NCI-H1694 treated with DMSO at 0.1 percent for 48 hours (cell line): ENCODE measurements around the gene CAMTA1.

Experiments
- DNase-seq: peaks from one replicate; lab custom pipeline; 2025; lab: John Stamatoyannopoulos, UW

The CAMTA1 gene

GRCh38 chr1:7535934-7536878, 751.0 kb downstream of the CAMTA1 start:
- DNase-seq = no peak

GRCh38 chr1:7536891-7537591, 751.8 kb downstream of the CAMTA1 start:
- no peak for DNase-seq

- DNase-seq = no peak
These were observed 752.8 kb downstream of the CAMTA1 start for GRCh38 chr1:7538033-7538432.

- no peak for DNase-seq
These were observed 753.9 kb downstream of the CAMTA1 start for GRCh38 chr1:7538849-7539768.

GRCh38 chr1:7539769-7540175, 754.5 kb downstream of the CAMTA1 start:
- no peak for DNase-seq

GRCh38 chr1:7540816-7541215, 755.6 kb downstream of the CAMTA1 start:
- DNase-seq = no peak

- DNase-seq = no peak
These were observed 756.4 kb downstream of the CAMTA1 start for GRCh38 chr1:7541629-7542028.

GRCh38 chr1:7543718-7544090, 758.5 kb downstream of the CAMTA1 start:
- no peak for DNase-seq

GRCh38 chr1:7549277-7550161, 764.3 kb downstream of the CAMTA1 start:
- no peak for DNase-seq

- no peak for DNase-seq
These were observed 765.1 kb downstream of the CAMTA1 start for GRCh38 chr1:7550261-7550865.

- no peak for DNase-seq
These were observed 765.7 kb downstream of the CAMTA1 start for GRCh38 chr1:7550981-7551380.

GRCh38 chr1:7551442-7551841, 766.2 kb downstream of the CAMTA1 start:
- DNase-seq = no peak

GRCh38 chr1:7552402-7552801, 767.1 kb downstream of the CAMTA1 start:
- DNase-seq = no peak

- DNase-seq = no peak
These were observed 767.9 kb downstream of the CAMTA1 start for GRCh38 chr1:7553042-7553690.

GRCh38 chr1:7554385-7555235, 769.4 kb downstream of the CAMTA1 start:
- no peak for DNase-seq

DNA sequence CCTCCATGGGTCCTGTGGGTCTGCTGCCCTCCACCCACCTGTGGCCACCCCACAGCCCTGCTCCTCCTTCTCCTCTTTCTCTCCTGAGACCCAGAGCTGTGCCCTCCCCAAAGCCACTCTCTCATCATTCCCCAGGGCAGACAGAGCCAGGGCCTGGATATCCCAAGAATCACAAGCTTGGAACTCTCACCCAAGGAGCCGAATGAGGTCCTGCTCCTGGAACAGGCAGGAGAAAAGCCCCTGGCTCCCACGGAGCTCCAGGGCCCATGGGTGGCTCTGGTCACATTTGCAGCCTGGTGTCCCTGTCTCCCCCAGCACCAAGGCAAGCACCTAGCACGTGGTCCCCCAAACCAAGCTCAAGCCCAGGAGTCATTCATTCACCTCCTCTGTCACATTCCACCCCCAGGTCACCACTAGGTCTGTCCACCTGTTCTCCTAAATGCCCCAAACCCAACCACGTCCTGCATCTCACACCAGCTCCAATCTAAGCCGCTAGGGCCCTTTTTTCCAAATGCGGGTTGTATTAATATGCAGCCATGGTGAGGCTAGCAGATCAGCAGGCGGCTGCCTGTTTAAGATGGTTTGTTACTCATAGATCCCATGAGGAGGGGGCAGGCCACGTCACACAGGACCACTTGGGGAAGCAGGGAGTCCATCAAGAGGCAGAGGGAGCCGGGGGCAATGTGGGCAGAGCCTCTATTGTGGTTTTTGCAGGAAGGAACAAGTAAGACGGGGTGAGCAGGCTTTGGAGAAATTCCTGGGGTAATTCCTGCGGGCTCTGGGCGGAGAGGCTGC, 770.3 kb downstream of the CAMTA1 start:
- DNase-seq = no peak

DNA sequence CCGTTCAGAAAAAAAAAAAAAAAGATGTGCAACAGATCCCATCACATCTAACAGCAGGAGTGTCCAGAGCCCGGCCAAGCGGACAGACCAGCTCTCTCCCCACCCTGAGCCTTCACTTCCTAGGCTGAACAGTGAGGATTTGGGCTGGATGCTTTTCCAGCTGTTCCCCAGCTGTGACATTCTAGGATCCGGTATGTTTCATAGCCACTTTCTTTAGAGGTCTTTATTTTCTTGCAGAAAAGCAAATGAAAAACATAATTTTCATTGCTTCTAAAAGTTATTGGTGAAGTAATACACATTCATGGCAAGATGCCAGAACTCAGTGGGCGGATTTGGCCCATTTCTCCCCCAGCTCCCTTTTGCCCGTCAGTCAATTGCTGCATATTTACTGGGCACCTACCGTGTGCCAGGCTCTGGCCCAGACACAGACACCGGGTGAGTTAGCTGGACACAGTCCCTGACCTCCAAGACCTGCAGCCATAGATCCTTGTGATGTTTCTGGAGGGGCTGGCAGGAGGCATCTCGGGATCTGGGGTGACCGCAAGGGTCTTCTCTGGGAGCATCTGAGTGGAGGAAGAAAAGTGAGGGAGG, 772.1 kb downstream of the CAMTA1 start:
- DNase-seq = no peak

- no peak for DNase-seq
These were observed 772.8 kb downstream of the CAMTA1 start for GRCh38 chr1:7558041-7558461.
